C4-2B (cell line): ENCODE results near the gene EDIL3.

Source experiments
- H3K27ac ChIP-seq: fragments of 450-650 bp; 2 replicates; pipeline ENCODE4 v1.5.1; 2017
- ZFX ChIP-seq: fragments of 450-650 bp; IDR thresholded peaks from 2 replicates; pipeline ENCODE4 v1.6.1; 2017
- TF ChIP-seq, protein P1 (sequence below): fragments of 450-650 bp; conservative IDR thresholded peaks from 2 replicates; pipeline ENCODE4 v1.5.1; 2017; ENCODE audit warnings: mild to moderate bottlenecking

The EDIL3 gene

DNA sequence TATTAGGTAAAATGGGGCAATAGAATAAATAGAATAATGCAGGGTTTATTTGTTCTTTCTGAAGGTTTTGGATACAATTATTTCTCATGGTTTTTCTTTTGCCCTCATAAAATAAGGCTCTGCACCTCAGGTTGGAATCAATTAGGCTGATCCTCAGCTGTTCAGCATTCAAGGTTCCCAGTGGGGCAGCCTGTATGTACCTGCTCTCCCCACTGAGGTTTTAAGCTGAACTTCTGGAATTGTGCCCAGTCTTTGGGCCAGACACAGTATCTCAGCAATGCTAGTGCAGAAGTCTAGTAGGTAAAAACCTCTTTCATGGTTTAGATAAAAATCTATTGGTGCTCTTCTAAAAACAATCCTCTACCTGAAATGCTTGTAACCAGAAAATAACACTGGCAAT, 98.0 kb downstream of the EDIL3 start:
- no peak for TF ChIP-seq ZFX
- TF ChIP-seq, protein P1, sequence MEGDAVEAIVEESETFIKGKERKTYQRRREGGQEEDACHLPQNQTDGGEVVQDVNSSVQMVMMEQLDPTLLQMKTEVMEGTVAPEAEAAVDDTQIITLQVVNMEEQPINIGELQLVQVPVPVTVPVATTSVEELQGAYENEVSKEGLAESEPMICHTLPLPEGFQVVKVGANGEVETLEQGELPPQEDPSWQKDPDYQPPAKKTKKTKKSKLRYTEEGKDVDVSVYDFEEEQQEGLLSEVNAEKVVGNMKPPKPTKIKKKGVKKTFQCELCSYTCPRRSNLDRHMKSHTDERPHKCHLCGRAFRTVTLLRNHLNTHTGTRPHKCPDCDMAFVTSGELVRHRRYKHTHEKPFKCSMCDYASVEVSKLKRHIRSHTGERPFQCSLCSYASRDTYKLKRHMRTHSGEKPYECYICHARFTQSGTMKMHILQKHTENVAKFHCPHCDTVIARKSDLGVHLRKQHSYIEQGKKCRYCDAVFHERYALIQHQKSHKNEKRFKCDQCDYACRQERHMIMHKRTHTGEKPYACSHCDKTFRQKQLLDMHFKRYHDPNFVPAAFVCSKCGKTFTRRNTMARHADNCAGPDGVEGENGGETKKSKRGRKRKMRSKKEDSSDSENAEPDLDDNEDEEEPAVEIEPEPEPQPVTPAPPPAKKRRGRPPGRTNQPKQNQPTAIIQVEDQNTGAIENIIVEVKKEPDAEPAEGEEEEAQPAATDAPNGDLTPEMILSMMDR, result no peak
- H3K27ac ChIP-seq, result no peak overlapping the region

DNA sequence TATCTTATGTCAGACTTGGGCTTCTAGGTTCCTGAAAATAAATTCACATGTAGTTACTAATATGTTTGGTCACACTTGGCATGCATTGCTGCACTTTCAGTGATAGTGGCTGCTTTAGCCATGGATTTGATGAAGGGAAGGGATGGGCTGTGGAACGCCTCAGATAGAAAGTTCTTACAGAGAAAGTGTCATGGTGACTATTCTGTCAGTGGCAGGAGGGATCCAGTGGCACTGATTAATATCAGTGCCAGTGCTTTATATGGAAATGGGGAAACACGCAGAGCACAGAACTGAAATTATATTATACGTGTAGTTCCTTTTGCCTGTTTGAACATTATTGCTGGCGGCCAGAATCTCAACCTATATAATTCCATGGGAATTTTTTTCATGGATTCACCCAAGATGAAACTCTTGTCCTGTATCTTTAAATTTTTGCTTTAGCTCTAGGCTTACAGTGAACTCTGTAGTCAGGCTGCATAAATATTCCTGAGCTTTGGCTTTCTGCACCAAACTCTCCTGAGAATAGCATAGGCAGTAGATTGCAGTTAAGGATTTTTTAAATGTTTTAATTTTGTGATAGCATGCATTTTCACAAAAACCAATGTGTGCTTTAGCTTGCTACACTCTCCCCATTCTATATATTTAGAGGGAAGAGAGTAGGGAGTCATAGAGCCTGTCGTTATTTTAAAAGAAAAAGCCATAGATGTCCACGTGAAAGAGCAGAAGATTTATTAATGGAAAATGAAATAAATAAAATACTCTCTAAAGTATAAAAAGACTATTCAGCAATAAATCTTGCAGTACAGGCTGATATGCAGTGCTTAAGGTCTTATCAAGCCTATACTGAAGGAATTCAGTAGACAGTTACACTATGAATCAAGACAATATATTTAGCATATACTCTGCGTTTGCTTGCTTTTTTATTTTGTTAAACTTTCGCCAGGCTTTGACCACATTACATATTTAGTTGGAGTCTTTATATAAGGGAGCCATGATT, 98.7 kb downstream of the EDIL3 start:
- H3K27ac ChIP-seq, result no peak overlapping the region
- TF ChIP-seq ZFX, result no peak
- TF ChIP-seq, protein P1, result no peak

DNA sequence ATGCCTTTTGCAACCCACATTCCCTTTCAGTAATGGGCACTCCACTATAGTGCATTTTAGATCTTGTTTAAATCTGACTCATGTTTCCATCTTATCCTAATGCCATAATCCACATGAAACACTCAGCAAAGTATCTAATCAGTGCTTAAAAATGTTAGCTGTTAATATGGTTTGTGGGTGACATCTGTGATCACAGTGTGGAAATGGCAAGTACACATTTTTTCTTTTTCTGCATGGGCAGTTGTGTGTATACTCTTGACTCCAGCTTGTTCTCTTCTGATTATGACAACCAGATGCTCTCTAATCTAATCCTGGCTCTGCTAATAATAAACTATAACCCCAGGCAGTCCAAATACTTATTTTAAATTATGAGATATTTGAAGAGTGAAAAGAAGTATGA, 103.3 kb downstream of the EDIL3 start:
- no peak overlapping the region for H3K27ac ChIP-seq
- TF ChIP-seq, protein P1, result no peak
- no peak for TF ChIP-seq ZFX

- TF ChIP-seq, protein P1, result no peak
- no peak for TF ChIP-seq ZFX
- no peak overlapping the region for H3K27ac ChIP-seq
Measured at GRCh38 chr5:84279234-84279633, 105.4 kb downstream of the EDIL3 start.

- TF ChIP-seq ZFX, result no peak
- no peak overlapping the region for H3K27ac ChIP-seq
Measured at GRCh38 chr5:84275609-84276008, 109.1 kb downstream of the EDIL3 start.

- H3K27ac ChIP-seq, result no peak overlapping the region
- TF ChIP-seq ZFX, result no peak
- TF ChIP-seq, protein P1, result peak; percentile 74
Measured at GRCh38 chr5:84274585-84275468, 109.9 kb downstream of the EDIL3 start.

DNA sequence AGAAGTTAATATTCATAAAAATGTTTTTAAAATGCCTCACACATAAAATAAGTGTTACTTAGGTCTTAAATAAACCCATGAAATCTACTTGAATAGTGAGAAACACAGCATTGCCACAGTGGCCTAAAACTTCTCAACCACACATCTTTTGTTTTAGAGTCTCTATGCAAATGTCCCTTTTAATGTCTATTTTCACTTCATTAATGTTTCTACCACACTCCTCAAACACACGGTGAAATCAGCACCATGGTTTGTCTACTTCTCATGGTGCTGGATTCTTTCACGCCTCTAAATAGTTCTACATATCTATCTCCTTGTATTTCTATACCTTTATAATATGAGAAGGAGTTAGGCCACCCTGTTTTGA, 111.2 kb downstream of the EDIL3 start:
- no peak for TF ChIP-seq ZFX
- TF ChIP-seq, protein P1, result no peak
- H3K27ac ChIP-seq, result no peak overlapping the region
